Hindlimb muscle (tissue), 1 donor: ENCODE measurements around the gene STH. TPM values are rescaled to one million over a fixed set of nuclear protein-coding genes. Genes with fewer than 3 reads are reported as not detected.

Source experiments
- DNase-seq: peaks from one replicate; pipeline ENCODE4 v3.0.0-alpha.2; 2013
- polyA plus RNA-seq: library from polyadenylated mRNA; unstranded; fragments of 120-200 nt; gene quantifications from one replicate; pipeline ENCODE4 v1.2.1, GENCODE V29; 2013; ENCODE audit not compliant: insufficient read length

Gene STH
- polyA plus RNA-seq, 1 donor = not detected

GRCh38 chr17:45968732-45969131 is 30.3 kb upstream of the STH start:
- DNase-seq = no peak

GRCh38 chr17:45969726-45970125 is 29.3 kb upstream of the STH start:
- DNase-seq = no peak

GRCh38 chr17:45970659-45971058 is 28.4 kb upstream of the STH start:
- DNase-seq = no peak

GRCh38 chr17:45971698-45972141 is 27.3 kb upstream of the STH start:
- no peak for DNase-seq

GRCh38 chr17:45972531-45972930 is 26.5 kb upstream of the STH start:
- DNase-seq = no peak

- no peak for DNase-seq
These were observed 25.8 kb upstream of the STH start for GRCh38 chr17:45973099-45973780.

- no peak for DNase-seq
These were observed 24.8 kb upstream of the STH start for GRCh38 chr17:45973946-45974859.

- no peak for DNase-seq
These were observed 24.0 kb upstream of the STH start for GRCh38 chr17:45974916-45975630.

GRCh38 chr17:45975640-45976295 is 23.3 kb upstream of the STH start:
- no peak for DNase-seq

- DNase-seq = no peak
These were observed 22.7 kb upstream of the STH start for GRCh38 chr17:45976391-45976754.

GRCh38 chr17:45976755-45977505 is 22.1 kb upstream of the STH start:
- DNase-seq = no peak

GRCh38 chr17:45977506-45977824 is 21.6 kb upstream of the STH start:
- no peak for DNase-seq

GRCh38 chr17:45977976-45978626 is 20.9 kb upstream of the STH start:
- DNase-seq = no peak

- no peak for DNase-seq
These were observed 19.9 kb upstream of the STH start for GRCh38 chr17:45979137-45979536.

- no peak for DNase-seq
These were observed 18.2 kb upstream of the STH start for GRCh38 chr17:45980855-45981254.

GRCh38 chr17:45981306-45981705 is 17.7 kb upstream of the STH start:
- DNase-seq = no peak

- no peak for DNase-seq
These were observed 16.0 kb upstream of the STH start for GRCh38 chr17:45982791-45983613.

GRCh38 chr17:45983614-45984310 is 15.3 kb upstream of the STH start:
- DNase-seq = no peak

GRCh38 chr17:45984368-45984767 is 14.7 kb upstream of the STH start:
- no peak for DNase-seq

- DNase-seq = no peak
These were observed 13.6 kb upstream of the STH start for GRCh38 chr17:45985447-45985846.
